ENCODE data around the gene EDN1.
"Not testable (repeated sequence)": the region's sequence is repeated elsewhere in the genome, so short reads cannot be mapped to it uniquely, and the experiment has no call there.

Gene EDN1

GRCh38 chr6:12328701-12329100, 38.5 kb downstream of the EDN1 start:
- FAIRE-seq = no peak

GRCh38 chr6:12331474-12331873, 41.3 kb downstream of the EDN1 start:
- FAIRE-seq = no peak

GRCh38 chr6:12331951-12332749, 42.0 kb downstream of the EDN1 start:
- no peak for FAIRE-seq

- FAIRE-seq = not testable (repeated sequence)
Observed at GRCh38 chr6:12332750-12333079, 42.6 kb downstream of the EDN1 start.

GRCh38 chr6:12333128-12333527, 43.0 kb downstream of the EDN1 start:
- no peak for FAIRE-seq

- FAIRE-seq = no peak
Observed at GRCh38 chr6:12334526-12335130, 44.5 kb downstream of the EDN1 start.

- no peak for FAIRE-seq
Observed at GRCh38 chr6:12335131-12335527, 45.0 kb downstream of the EDN1 start.

- FAIRE-seq = no peak
Observed at GRCh38 chr6:12335717-12336116, 45.6 kb downstream of the EDN1 start.

GRCh38 chr6:12336121-12336971, 46.2 kb downstream of the EDN1 start:
- no peak for FAIRE-seq

GRCh38 chr6:12339022-12339421, 48.9 kb downstream of the EDN1 start:
- FAIRE-seq = no peak

GRCh38 chr6:12339808-12340487, 49.8 kb downstream of the EDN1 start:
- no peak for FAIRE-seq

GRCh38 chr6:12340488-12340818, 50.3 kb downstream of the EDN1 start:
- no peak for FAIRE-seq

GRCh38 chr6:12342664-12343063, 52.5 kb downstream of the EDN1 start:
- no peak for FAIRE-seq

GRCh38 chr6:12343122-12343439, 52.9 kb downstream of the EDN1 start:
- no peak for FAIRE-seq

- FAIRE-seq = no peak
Observed at GRCh38 chr6:12343440-12344162, 53.4 kb downstream of the EDN1 start.

- FAIRE-seq = no peak
Observed at GRCh38 chr6:12344296-12344695, 54.1 kb downstream of the EDN1 start.

GRCh38 chr6:12344961-12345693, 55.0 kb downstream of the EDN1 start:
- FAIRE-seq = no peak

GRCh38 chr6:12345694-12346058, 55.5 kb downstream of the EDN1 start:
- no peak for FAIRE-seq

Data from A204.1 (cell line).